SU-DHL-6 (cell line): ENCODE results near the gene CPZ.

ENCODE experiments used
- H2AFZ ChIP-seq: fragments of 200-600 bp; sonication (generic); 2 replicates; pipeline ENCODE4 v1.6.1; 2014; ENCODE audit warnings: low read depth, mild to moderate bottlenecking, moderate library complexity, mixed read lengths, antibody characterized with exemption, low read length; ENCODE audit not compliant: severe bottlenecking
- H3F3A ChIP-seq: fragments of 200-600 bp; shearing (Covaris generic); 2 replicates; pipeline ENCODE4 v1.6.0; 2016; ENCODE audit warnings: antibody characterized with exemption, mild to moderate bottlenecking; ENCODE audit not compliant: insufficient read depth
- H3K27ac ChIP-seq: fragments of 200-600 bp; sonication (generic); 2 replicates; pipeline ENCODE4 v1.5.1; 2016; ENCODE audit warnings: low read depth, mild to moderate bottlenecking, low read length, moderate library complexity, mixed read lengths
- H3K27me3 ChIP-seq: fragments of 200-600 bp; sonication (generic), shearing (Covaris generic); 2 replicates; pipeline ENCODE4 v1.6.0; 2014; ENCODE audit warnings: mild to moderate bottlenecking, low read length
- H3K36me3 ChIP-seq: fragments of 200-600 bp; sonication (generic); 2 replicates; pipeline ENCODE4 v1.6.1; 2014; ENCODE audit warnings: mild to moderate bottlenecking, low read length, mixed read lengths
- H3K4me2 ChIP-seq: fragments of 300-600, 200-600 bp; shearing (Covaris generic), sonication (generic); 2 replicates; pipeline ENCODE4 v1.6.0; 2014; ENCODE audit warnings: low read length, low read depth, mild to moderate bottlenecking; ENCODE audit not compliant: poor library complexity, severe bottlenecking
- H3K4me3 ChIP-seq: fragments of 200-600 bp; sonication (generic); 2 replicates; pipeline ENCODE4 v1.5.1; 2014; ENCODE audit warnings: antibody characterized with exemption, low read length, mild to moderate bottlenecking, mixed read lengths; ENCODE audit not compliant: insufficient read depth, poor library complexity, severe bottlenecking
- H3K79me2 ChIP-seq: fragments of 200-600 bp; sonication (generic); 2 replicates; pipeline ENCODE4 v1.6.1; 2014; ENCODE audit warnings: mild to moderate bottlenecking, low read length, moderate library complexity; ENCODE audit not compliant: insufficient read depth
- H3K9ac ChIP-seq: fragments of 200-600 bp; sonication (generic); 2 replicates; pipeline ENCODE4 v1.7.0; 2014; ENCODE audit warnings: mild to moderate bottlenecking, low read length
- H3K9me2 ChIP-seq: fragments of 200-600 bp; sonication (generic); replicated peaks from 2 replicates; pipeline ENCODE4 v1.6.1; 2014; ENCODE audit warnings: low read length; ENCODE audit not compliant: insufficient read depth
- H3K9me3 ChIP-seq: fragments of 200-600 bp; sonication (generic); 2 replicates; pipeline ENCODE4 v1.6.1; 2014; ENCODE audit warnings: low read length, mixed read lengths; ENCODE audit not compliant: insufficient read depth
- H4K20me1 ChIP-seq: fragments of 200-600 bp; sonication (generic); 2 replicates; pipeline ENCODE4 v1.6.1; 2014; ENCODE audit warnings: low read depth, mild to moderate bottlenecking, antibody characterized with exemption, low read length, moderate library complexity, mixed read lengths
- CTCF ChIP-seq: fragments of 200-600 bp; sonication (generic); IDR thresholded peaks from one replicate; pipeline ENCODE4 v1.5.1; 2017; ENCODE audit warnings: antibody characterized with exemption, mild to moderate bottlenecking, low read length, moderate library complexity; ENCODE audit not compliant: insufficient read depth, poor library complexity, severe bottlenecking
- EZH2phosphoT487 ChIP-seq: fragments of 200-600 bp; sonication (generic), shearing (Covaris generic); conservative IDR thresholded peaks from 2 replicates; pipeline ENCODE4 v1.6.1; 2018; ENCODE audit warnings: mild to moderate bottlenecking, antibody characterized with exemption, low read length, moderate library complexity, mixed read lengths

The CPZ gene

GRCh38 chr4:8644966-8645752 lies 52.6 kb downstream of the CPZ start:
- no peak for TF ChIP-seq CTCF
- no peak for TF ChIP-seq EZH2phosphoT487
- no peaks in the 10 kb centered on the region for H3K27me3 ChIP-seq
- no peaks in the 10 kb centered on the region for H3K36me3 ChIP-seq
- H3K4me2 ChIP-seq = no peak overlapping the region
- H3K9me2 ChIP-seq = no peaks in the 10 kb centered on the region
- H3F3A ChIP-seq = no peaks in the 10 kb centered on the region
- H3K79me2 ChIP-seq = no peaks in the 10 kb centered on the region
- no peak overlapping the region for H2AFZ ChIP-seq
- no peak overlapping the region for H3K4me3 ChIP-seq
- H3K9me3 ChIP-seq = no peaks in the 10 kb centered on the region
- H3K27ac ChIP-seq = no peak overlapping the region
- H3K9ac ChIP-seq = no peak overlapping the region
- no peaks in the 10 kb centered on the region for H4K20me1 ChIP-seq

- Histone ChIP-seq H3K9me3 (no peaks in the 10 kb centered on the region), H3K27ac (no peak overlapping the region), H4K20me1 (no peaks in the 10 kb centered on the region), H3K4me3 (no peak overlapping the region), H2AFZ (no peak overlapping the region), H3K27me3 (no peaks in the 10 kb centered on the region), H3K4me2 (no peak overlapping the region), H3K79me2 (no peaks in the 10 kb centered on the region), H3K9me2 (no peaks in the 10 kb centered on the region), H3K9ac (no peak overlapping the region), H3F3A (no peaks in the 10 kb centered on the region), H3K36me3 (no peaks in the 10 kb centered on the region)
- no peak for TF ChIP-seq EZH2phosphoT487
- no peak for TF ChIP-seq CTCF
Measured at GRCh38 chr4:8645753-8646124, 53.2 kb downstream of the CPZ start.

DNA sequence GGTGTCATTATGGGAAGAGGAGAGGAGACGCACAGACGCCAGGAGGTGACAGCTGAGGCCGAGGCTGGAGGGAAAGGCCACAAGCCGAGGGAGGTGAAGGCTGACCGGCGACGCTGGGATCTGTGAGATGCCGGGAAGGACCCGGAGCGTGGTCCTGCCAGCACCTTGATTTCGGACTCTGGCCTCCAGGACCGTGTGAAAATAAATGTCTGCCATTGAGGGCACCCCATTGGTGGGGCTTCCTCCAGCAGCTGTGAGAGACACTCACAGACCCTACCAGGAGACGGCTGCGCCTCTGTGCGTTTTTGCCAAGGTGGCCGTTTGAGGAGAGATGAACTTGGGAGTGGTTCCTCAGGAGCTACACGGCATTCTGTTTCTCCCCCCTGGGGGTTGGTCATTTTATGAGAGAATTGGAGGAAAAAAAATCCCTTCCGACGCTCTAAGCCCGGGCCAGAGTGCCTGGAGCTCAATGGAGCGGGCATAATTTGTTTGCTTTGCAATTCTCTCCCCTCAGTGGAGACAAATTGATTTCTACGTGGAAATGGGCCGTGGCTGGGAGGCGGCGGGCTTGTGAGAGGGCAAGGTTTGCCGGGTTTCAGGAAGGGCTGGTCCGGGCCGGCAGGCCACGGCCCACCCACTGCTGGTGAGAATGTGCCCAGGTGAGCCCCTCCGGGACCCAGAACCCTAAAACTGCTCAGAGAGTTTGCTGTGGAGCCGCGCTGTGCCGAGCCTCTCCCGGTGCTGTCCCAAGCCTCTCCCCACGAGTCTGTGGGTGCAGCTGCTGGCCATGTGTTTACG lies 53.9 kb downstream of the CPZ start:
- Histone ChIP-seq H2AFZ (no peak overlapping the region), H3K36me3 (no peaks in the 10 kb centered on the region), H3K9me2 (no peaks in the 10 kb centered on the region), H3K27ac (no peak overlapping the region), H4K20me1 (no peaks in the 10 kb centered on the region), H3F3A (no peaks in the 10 kb centered on the region), H3K9me3 (no peaks in the 10 kb centered on the region), H3K27me3 (no peaks in the 10 kb centered on the region), H3K4me2 (no peak overlapping the region), H3K9ac (no peak overlapping the region), H3K4me3 (no peak overlapping the region), H3K79me2 (no peaks in the 10 kb centered on the region)
- TF ChIP-seq CTCF (no peak), EZH2phosphoT487 (no peak)
